Activated CD8-positive, alpha-beta memory T cell treated with anti-CD3 and anti-CD28 coated beads for 36 hours (primary cell): ENCODE measurements around the gene TAB2. TPM values are rescaled to one million over a fixed set of nuclear protein-coding genes. Genes with fewer than 3 reads are reported as not detected.

ENCODE experiments used
- CTCF ChIA-PET: fragments of 350-600 bp; sonication (Branson Sonifier 250); formaldehyde crosslinking; loops from one replicate; lab custom pipeline; 2021; ENCODE audit warnings: antibody characterized with exemption; lab: Charles Lee
- POLR2A ChIA-PET: fragments of 350-600 bp; sonication (Branson Sonifier 250); formaldehyde crosslinking; loops from one replicate; lab custom pipeline; 2021; ENCODE audit warnings: antibody characterized with exemption; lab: Charles Lee
- total RNA-seq, 2 experiments: library from RNA; stranded (reverse); gene quantifications; one replicate each; pipeline ENCODE4 v1.2.3, GENCODE V29; 2021

The TAB2 gene
- total RNA-seq, 2 experiments from 2014 or later = 82.8 to 83.3 TPM

DNA sequence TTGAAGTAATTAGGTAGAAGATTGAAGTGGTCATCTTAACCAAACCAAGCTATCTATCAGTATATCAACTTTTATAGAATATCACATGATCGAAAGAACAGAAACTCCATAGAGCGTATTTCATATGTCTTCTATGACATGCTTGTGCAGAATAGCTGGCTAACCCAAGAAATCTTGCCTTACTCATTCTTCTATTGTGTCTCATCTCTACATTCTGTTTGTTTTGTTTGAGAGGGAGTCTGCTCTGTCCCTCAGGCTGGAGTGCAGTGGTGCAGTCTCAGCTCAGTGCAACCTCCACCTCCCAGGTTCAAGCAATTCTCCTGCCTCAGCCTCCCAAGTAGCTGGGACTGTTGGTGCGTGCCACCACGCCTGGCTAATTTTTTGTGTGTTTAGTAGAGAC lies 10.6 kb downstream of the TAB2 start:
- POLR2A ChIA-PET = interaction anchor here (1.0 kb wide), 1 partner anchor 188 kb away, joined by 3 read pairs; no protein-coding TSS in a partner anchor
- CTCF ChIA-PET = interaction anchor here (1.1 kb wide), 1 partner anchor 48 kb away, joined by 3 read pairs; no protein-coding TSS in a partner anchor

GRCh38 chr6:149329529-149329928 lies 12.0 kb downstream of the TAB2 start:
- ChIA-PET CTCF (no interaction called here), POLR2A (no interaction called here)

DNA sequence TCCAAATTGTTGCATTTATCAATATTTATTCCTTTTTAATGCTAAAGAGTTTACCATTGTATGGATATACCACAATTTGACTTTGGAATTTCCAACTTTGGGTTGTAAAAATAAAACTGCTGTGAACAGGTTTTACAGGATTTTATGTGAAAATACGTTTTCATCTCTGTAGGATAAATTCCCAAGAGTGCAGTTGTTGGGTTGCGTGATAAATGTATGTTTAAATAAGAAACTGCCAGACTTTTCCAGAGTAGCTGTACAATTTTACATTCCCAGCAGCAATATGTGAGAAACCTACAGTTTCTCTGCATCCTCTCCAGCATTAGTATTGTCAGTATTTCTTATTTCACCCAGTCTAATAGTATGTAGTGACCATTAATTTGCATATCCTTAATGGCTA lies 12.6 kb downstream of the TAB2 start:
- CTCF ChIA-PET = no interaction called here
- POLR2A ChIA-PET = no interaction called here

DNA sequence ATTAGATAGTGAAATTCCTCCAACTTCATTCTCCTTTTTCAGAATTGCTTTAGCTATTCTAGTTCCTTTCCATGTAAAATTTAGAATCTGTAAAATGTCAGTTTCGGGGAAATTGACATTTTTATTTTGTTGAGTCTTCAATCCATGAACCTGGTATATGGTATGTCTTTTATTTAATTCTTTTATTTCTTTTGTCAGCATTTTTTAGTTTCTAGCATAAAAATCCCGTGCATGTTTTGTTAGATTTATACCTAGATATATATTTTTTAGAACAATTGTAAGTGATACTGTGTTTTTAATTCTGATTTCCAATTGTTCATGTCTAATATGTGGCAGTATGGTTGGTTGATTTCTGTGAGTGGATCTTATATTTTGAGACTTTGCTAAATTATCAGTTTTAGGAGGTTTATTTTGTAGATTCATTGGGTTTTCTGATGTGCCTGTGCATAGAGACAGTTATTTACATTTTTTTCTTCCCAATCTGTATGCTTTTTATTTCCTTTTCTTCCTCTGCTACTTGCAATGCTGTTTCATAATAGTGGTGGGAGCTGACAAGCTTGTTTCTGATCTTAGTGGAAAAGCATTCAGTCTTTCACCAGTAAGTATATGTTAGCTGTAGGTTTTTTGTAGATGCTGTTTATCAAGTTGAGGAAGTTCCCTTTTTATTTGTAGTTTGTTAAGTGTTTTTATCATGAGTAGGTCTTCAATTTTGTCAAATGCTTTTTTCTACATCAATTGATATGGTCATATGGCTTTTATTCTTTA lies 13.7 kb downstream of the TAB2 start:
- ChIA-PET POLR2A (interaction anchor here (1.4 kb wide), 1 partner anchor 10 kb away, joined by 3 read pairs; no protein-coding TSS in a partner anchor), CTCF (interaction anchor here (1.5 kb wide), 1 partner anchor 101 kb away, joined by 4 read pairs; no protein-coding TSS in a partner anchor)

GRCh38 chr6:149331871-149332270 lies 14.4 kb downstream of the TAB2 start:
- ChIA-PET CTCF (interaction anchor here (1.5 kb wide), 1 partner anchor 100 kb away, joined by 4 read pairs; no protein-coding TSS in a partner anchor), POLR2A (interaction anchor here (1.4 kb wide), 1 partner anchor 10 kb away, joined by 3 read pairs; no protein-coding TSS in a partner anchor)

GRCh38 chr6:149332602-149333265 lies 15.2 kb downstream of the TAB2 start:
- POLR2A ChIA-PET = interaction anchor here (1.0 kb wide), 1 partner anchor 10 kb away, joined by 3 read pairs; no protein-coding TSS in a partner anchor
- CTCF ChIA-PET = interaction anchor here (0.7 to 3.1 kb wide), 3 partner anchors 10 to 99 kb away, joined by 3 to 14 read pairs (median 4); no protein-coding TSS in a partner anchor

DNA sequence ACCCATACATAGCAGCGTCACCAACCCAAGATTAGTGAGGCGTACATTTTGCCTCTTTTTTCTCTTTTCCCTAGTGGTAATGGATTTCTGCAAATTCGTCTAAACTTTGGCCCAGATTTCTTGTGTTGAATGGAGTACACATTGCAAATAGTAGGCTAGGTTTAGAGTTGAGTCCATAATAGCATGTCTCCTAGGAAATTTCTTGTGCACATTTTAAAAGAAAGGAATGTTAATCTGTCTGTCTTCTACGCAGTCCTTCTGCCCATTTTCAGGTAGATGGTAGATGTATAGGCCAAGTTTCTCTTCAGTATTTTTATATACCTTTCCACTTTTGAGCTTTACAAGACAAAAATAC lies 15.7 kb downstream of the TAB2 start:
- ChIA-PET POLR2A (interaction anchor here (0.6 to 1.0 kb wide), 2 partner anchors 11 to 304 kb away, joined by 3 to 5 read pairs; no protein-coding TSS in a partner anchor), CTCF (interaction anchor here (0.7 to 3.1 kb wide), 3 partner anchors 8 to 13 kb away, joined by 3 to 14 read pairs (median 6); no protein-coding TSS in a partner anchor)

DNA sequence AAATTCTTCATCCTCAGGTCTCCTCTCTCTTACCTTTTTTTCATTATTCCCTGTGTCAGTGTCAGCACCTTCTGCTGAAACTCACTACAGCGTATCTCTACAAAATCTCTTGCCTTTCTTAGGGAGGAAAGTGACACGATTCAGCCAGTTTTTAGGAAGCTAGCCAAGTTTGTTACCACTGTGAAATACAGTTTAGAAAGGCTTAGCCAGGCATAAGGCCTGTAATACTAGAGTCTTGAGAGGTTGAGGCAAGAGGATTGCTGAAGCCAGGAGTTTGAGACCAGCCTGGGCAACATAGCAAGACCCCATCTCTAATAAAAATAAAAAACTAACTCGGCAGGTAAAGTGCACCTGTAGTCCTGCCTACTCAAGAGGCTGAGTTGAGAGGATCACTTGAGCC lies 16.7 kb downstream of the TAB2 start:
- POLR2A ChIA-PET = no interaction called here
- CTCF ChIA-PET = interaction anchor here (1.5 to 3.1 kb wide), 2 partner anchors 9 to 12 kb away, joined by 6 to 14 read pairs; no protein-coding TSS in a partner anchor

DNA sequence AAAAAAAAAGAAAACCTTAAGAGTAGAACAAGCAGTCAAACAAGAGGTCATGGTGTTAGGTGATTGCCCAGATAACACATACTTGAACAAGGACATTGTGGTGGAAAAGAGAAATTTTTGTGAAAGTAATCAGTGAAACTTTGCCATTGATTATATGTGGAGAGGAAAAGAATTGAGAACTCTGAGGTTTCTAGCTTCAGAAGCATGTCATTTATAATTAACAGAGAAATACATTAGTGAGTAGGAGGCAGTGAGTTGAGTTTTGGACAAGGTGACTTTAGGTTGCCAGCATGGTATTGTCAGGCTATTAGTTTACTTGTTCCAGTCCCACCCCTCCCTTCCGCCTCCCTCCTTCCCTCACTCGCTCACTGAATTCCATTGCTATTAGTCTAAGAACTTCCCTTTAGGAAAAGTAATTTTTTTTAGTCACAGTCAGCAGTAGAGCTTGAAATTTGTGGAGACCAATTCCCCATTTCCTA lies 17.2 kb downstream of the TAB2 start:
- ChIA-PET POLR2A (interaction anchor here (0.7 kb wide), 1 partner anchor 181 kb away, joined by 5 read pairs; no protein-coding TSS in a partner anchor), CTCF (interaction anchor here (0.7 to 3.1 kb wide), 3 partner anchors 9 to 105 kb away, joined by 3 to 14 read pairs (median 6); no protein-coding TSS in a partner anchor)

GRCh38 chr6:149335924-149336608 lies 18.6 kb downstream of the TAB2 start:
- POLR2A ChIA-PET = interaction anchor here (0.7 to 1.3 kb wide), 3 partner anchors 11 to 241 kb away, joined by 3 read pairs; no protein-coding TSS in a partner anchor
- CTCF ChIA-PET = interaction anchor here (0.6 to 3.1 kb wide), 5 partner anchors 13 to 59 kb away, joined by 3 to 14 read pairs (median 3); no protein-coding TSS in a partner anchor

GRCh38 chr6:149336609-149336928 lies 19.1 kb downstream of the TAB2 start:
- ChIA-PET CTCF (interaction anchor here (1.1 kb wide), 1 partner anchor 13 kb away, joined by 3 read pairs; no protein-coding TSS in a partner anchor), POLR2A (interaction anchor here (0.7 to 1.3 kb wide), 2 partner anchors 44 to 242 kb away, joined by 3 read pairs; no protein-coding TSS in a partner anchor)

- ChIA-PET POLR2A (interaction anchor here (0.7 kb wide), 1 partner anchor 11 kb away, joined by 3 read pairs; no protein-coding TSS in a partner anchor), CTCF (interaction anchor here (1.1 kb wide), 1 partner anchor 12 kb away, joined by 3 read pairs; no protein-coding TSS in a partner anchor)
Observed at GRCh38 chr6:149337320-149337719, 19.8 kb downstream of the TAB2 start.

GRCh38 chr6:149340200-149340599 lies 22.7 kb downstream of the TAB2 start:
- CTCF ChIA-PET = interaction anchor here (1.2 kb wide), 1 partner anchor 245 kb away, joined by 3 read pairs; no protein-coding TSS in a partner anchor
- POLR2A ChIA-PET = interaction anchor here (1.2 to 1.6 kb wide), 2 partner anchors 13 to 23 kb away, joined by 4 to 5 read pairs; partner anchors contain the start of gene TAB2

DNA sequence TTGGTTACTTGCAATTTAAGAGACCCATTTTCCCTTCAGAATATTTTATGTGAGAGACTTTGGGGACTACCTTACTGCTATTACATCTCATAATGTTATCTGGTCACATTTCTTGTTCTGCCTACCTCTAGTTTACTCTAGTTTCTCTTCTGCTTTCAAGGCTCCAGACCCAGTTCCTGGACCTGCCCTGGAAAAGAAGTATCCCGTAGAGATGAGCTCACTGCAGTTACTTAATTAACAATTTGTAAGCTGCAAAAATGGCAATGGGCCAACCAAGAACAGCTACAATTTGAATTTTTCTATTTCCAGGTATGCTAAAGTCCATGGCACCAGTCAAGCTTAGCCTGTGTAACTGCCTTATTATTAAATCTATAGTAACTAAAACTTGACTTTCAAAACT lies 25.0 kb downstream of the TAB2 start:
- ChIA-PET POLR2A (no interaction called here), CTCF (interaction anchor here (1.0 kb wide), 1 partner anchor 28 kb away, joined by 4 read pairs; no protein-coding TSS in a partner anchor)

GRCh38 chr6:149343501-149343900 lies 26.0 kb downstream of the TAB2 start:
- POLR2A ChIA-PET = interaction anchor here (0.6 kb wide), 1 partner anchor 625 kb away, joined by 4 read pairs; no protein-coding TSS in a partner anchor
- CTCF ChIA-PET = interaction anchor here (1.0 kb wide), 1 partner anchor 27 kb away, joined by 4 read pairs; no protein-coding TSS in a partner anchor

- ChIA-PET CTCF (no interaction called here), POLR2A (no interaction called here)
Observed at GRCh38 chr6:149346078-149346477, 28.6 kb downstream of the TAB2 start.

GRCh38 chr6:149347067-149347466 lies 29.6 kb downstream of the TAB2 start:
- ChIA-PET POLR2A (no interaction called here), CTCF (no interaction called here)

DNA sequence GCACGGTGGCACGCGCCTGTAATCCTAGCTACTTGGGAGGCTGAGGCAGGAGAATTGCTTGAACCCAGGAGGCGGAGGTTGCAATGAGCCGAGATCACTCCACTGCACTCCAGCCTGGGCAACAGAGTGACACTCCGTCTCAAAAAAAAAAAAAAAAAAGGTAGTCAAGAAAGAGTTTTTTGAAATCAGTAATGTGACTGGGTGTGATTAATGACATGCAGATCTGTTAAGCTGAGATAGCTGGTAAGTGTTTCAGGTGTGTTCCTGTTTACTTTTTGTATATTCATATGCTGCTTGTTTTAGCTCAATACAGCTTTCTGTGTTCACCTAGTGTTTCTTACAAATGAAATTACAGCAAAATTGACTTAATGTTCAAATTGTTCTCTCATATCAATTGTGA lies 31.8 kb downstream of the TAB2 start:
- POLR2A ChIA-PET = interaction anchor here (0.8 kb wide), 1 partner anchor 53 kb away, joined by 3 read pairs; no protein-coding TSS in a partner anchor
- CTCF ChIA-PET = interaction anchor here (0.6 to 1.1 kb wide), 2 partner anchors 12 to 27 kb away, joined by 3 to 4 read pairs; no protein-coding TSS in a partner anchor
